Endothelial cell of umbilical vein (primary cell): ENCODE results near the gene SEMA7A.

Experiments used
- EZH2 ChIP-seq: IDR thresholded peaks from 2 replicates; pipeline ENCODE4 v1.6.1; 2012; ENCODE audit warnings: borderline replicate concordance, low read depth, mild to moderate bottlenecking, moderate library complexity, low read length, inconsistent platforms; ENCODE audit not compliant: severe bottlenecking
- FOS ChIP-seq: IDR thresholded peaks from 2 replicates; pipeline ENCODE4 v1.6.1; 2011; ENCODE audit warnings: mild to moderate bottlenecking, low read length, moderate library complexity, borderline replicate concordance; ENCODE audit not compliant: insufficient read depth
- GATA2 ChIP-seq: IDR thresholded peaks from 2 replicates; pipeline ENCODE4 v1.7.0; 2011; ENCODE audit warnings: low read depth, mild to moderate bottlenecking, moderate library complexity, mixed read lengths, low read length; ENCODE audit not compliant: insufficient read length, insufficient read depth
- JUN ChIP-seq: IDR thresholded peaks from 2 replicates; pipeline ENCODE4 v1.6.1; 2011; ENCODE audit warnings: borderline replicate concordance, low read depth; ENCODE audit not compliant: insufficient read length, insufficient read depth
- MYC ChIP-seq: IDR thresholded peaks from one replicate; pipeline ENCODE4 v1.6.1; 2011; ENCODE audit warnings: mild to moderate bottlenecking, low read depth, low read length
- POLR2A ChIP-seq: IDR thresholded peaks from 2 replicates; pipeline ENCODE4 v1.6.1; 2012; ENCODE audit warnings: low read depth, mild to moderate bottlenecking, control low read depth, low read length
- POLR2AphosphoS5 ChIP-seq: IDR thresholded peaks from 2 replicates; pipeline ENCODE4 v1.6.1; 2012; ENCODE audit warnings: low read depth, mild to moderate bottlenecking, control low read depth, low read length, moderate library complexity; ENCODE audit not compliant: insufficient read depth
- TF ChIP-seq, protein P1 (sequence below), 2 donors: IDR thresholded peaks; 1 replicate in 1 of 2; 2 replicates in 1 of 2; pipeline ENCODE4 v1.5.1; 2011; ENCODE audit warnings: low read length in 2 of 2, mild to moderate bottlenecking in 2 of 2, moderate library complexity in 2 of 2, control low read depth in 1 of 2, inconsistent platforms in 1 of 2, low read depth in 1 of 2; ENCODE audit not compliant: insufficient read depth in 1 of 2; ENCODE audit errors: extremely low read depth in 1 of 2
- TF ChIP-seq, protein P2 (sequence below): IDR thresholded peaks from 2 replicates; pipeline ENCODE4 v1.6.1; 2011; ENCODE audit not compliant: insufficient read depth, insufficient read length

DNA sequence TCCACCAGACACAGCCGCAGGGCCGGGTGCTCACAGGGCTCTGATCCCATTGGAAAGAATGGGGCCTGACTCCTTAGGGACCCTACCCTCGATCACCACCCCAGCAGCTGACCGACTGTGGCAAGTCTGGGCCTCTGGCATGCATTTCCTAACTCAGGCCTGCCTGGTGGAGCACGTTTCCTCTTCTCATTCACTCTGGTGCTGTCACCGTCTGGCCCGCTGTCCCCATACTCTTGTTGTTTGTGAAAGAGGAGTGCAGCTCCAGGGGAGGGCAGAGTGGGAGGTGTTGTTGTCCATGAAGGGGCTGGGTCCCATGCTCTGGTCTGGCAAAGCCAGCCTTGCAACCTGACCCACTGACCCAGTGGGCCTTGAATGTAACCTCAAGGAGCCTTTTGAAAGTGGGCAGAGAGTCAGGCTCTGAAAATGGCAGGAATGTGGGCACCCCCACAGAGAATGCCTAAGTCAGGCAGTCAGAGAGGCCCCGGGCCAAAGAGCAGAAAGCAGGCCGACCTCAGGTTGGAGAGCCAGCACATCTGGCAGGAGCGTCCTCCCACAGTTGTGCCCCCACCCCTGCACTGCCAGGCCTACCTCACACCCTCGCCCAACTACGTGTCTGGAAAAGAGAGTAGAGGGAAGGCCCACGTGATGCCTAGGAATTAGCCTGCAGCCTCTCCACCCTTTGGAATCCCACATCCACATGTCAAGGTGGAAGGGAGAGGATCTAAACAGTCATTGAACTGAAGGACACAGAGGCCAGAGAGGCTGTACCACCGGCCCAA, 10.9 kb downstream of the SEMA7A start:
- TF ChIP-seq, protein P1, sequence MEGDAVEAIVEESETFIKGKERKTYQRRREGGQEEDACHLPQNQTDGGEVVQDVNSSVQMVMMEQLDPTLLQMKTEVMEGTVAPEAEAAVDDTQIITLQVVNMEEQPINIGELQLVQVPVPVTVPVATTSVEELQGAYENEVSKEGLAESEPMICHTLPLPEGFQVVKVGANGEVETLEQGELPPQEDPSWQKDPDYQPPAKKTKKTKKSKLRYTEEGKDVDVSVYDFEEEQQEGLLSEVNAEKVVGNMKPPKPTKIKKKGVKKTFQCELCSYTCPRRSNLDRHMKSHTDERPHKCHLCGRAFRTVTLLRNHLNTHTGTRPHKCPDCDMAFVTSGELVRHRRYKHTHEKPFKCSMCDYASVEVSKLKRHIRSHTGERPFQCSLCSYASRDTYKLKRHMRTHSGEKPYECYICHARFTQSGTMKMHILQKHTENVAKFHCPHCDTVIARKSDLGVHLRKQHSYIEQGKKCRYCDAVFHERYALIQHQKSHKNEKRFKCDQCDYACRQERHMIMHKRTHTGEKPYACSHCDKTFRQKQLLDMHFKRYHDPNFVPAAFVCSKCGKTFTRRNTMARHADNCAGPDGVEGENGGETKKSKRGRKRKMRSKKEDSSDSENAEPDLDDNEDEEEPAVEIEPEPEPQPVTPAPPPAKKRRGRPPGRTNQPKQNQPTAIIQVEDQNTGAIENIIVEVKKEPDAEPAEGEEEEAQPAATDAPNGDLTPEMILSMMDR (IDR thresholded peaks at IDR 0.05; ENCODE audit: extremely low read depth in 1 of 2, insufficient read depth in 1 of 2, low read depth in 1 of 2, low read length in 2 of 2) = no peak
- no peak for TF ChIP-seq EZH2
- TF ChIP-seq POLR2A = no peak
- no peak for TF ChIP-seq POLR2AphosphoS5
- TF ChIP-seq, protein P2, sequence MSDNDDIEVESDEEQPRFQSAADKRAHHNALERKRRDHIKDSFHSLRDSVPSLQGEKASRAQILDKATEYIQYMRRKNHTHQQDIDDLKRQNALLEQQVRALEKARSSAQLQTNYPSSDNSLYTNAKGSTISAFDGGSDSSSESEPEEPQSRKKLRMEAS = no peak
- no peak for TF ChIP-seq JUN
- no peak for TF ChIP-seq MYC
- no peak for TF ChIP-seq FOS
- TF ChIP-seq GATA2 = no peak
